ENCODE data around the gene DUSP6.

Gene DUSP6

GRCh38 chr12:89352492-89353187 is at the start of gene DUSP6:
TSS of gene DUSP6 (minus strand) at chr12:89352501. CDS start at chr12:89352039, 462 bp downstream.
- DNase-seq, result peak; percentile 84

GRCh38 chr12:89401433-89402058 is 49.2 kb upstream of the DUSP6 start:
- no peak for DNase-seq

GRCh38 chr12:89400415-89400814 is 48.1 kb upstream of the DUSP6 start:
- DNase-seq, result no peak

GRCh38 chr12:89395712-89396111 is 43.4 kb upstream of the DUSP6 start:
- no peak for DNase-seq

- no peak for DNase-seq
These were observed 41.3 kb upstream of the DUSP6 start for GRCh38 chr12:89393551-89394121.

GRCh38 chr12:89392391-89392790 is 40.1 kb upstream of the DUSP6 start:
- DNase-seq, result no peak

- no peak for DNase-seq
These were observed 39.5 kb upstream of the DUSP6 start for GRCh38 chr12:89391726-89392336.

GRCh38 chr12:89390802-89391673 is 38.7 kb upstream of the DUSP6 start:
- DNase-seq, result no peak

- DNase-seq, result no peak
These were observed 37.7 kb upstream of the DUSP6 start for GRCh38 chr12:89389755-89390661.

GRCh38 chr12:89386138-89386537 is 33.8 kb upstream of the DUSP6 start:
- no peak for DNase-seq

- DNase-seq, result no peak
These were observed 32.5 kb upstream of the DUSP6 start for GRCh38 chr12:89384807-89385206.

GRCh38 chr12:89384050-89384758 is 31.9 kb upstream of the DUSP6 start:
- DNase-seq, result no peak

GRCh38 chr12:89383235-89384049 is 31.1 kb upstream of the DUSP6 start:
- DNase-seq, result no peak

GRCh38 chr12:89382328-89382727 is 30.0 kb upstream of the DUSP6 start:
- DNase-seq, result no peak

- DNase-seq, result no peak
These were observed 27.7 kb upstream of the DUSP6 start for GRCh38 chr12:89379839-89380467.

GRCh38 chr12:89379148-89379838 is 27.0 kb upstream of the DUSP6 start:
- DNase-seq, result no peak

- DNase-seq, result no peak
These were observed 24.5 kb upstream of the DUSP6 start for GRCh38 chr12:89376844-89377243.

- DNase-seq, result no peak
These were observed 23.9 kb upstream of the DUSP6 start for GRCh38 chr12:89376202-89376529.

Data from NCI-H1694 (cell line).